ENCODE data around the gene GSX2. TPM values are rescaled to one million over a fixed set of nuclear protein-coding genes. Genes with fewer than 3 reads are reported as not detected.

Gene GSX2
- total and polyA plus RNA-seq, 2 of the 13 experiments (the other 11 are each of a cell fraction or from before 2014, with no cell fraction given), result not detected

DNA sequence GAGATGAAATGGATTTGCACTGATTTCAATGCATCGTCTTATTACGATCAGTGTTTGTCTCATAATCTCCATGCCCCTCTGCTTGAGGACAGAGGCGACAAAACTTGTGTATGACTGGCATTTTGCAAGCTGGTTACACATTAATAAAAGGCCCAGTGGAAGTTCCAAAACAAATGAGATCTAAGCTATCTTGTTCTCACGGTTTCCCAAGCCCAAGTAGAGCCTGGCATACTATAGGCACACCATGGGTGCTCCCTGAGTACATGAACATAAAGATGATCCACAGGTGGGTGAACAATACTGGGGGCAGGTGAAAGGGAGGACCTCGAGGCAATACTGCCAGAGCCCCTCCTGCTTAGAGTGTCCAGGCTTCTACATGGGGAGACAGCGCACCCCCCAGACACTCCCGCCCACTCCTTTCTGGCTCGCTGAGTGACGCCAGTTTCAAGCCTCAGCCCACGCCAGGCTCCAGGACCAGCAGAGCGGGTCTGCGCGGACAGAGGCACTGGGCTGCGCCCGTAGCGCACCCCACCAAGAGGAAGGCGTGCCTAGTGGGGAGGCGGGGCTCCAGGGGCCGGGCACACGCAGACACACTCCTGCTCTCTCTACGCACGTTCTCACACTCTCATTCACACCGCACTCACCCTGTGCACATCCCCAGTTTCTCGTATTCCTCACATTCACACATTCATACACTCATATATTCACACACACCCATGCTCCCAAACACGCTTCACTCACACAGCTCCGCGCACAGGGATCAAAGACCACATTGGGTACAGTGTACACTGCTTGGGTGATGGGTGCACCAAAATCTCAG, 8.9 kb upstream of the GSX2 start (continued):
- TF ChIP-seq, protein P1, sequence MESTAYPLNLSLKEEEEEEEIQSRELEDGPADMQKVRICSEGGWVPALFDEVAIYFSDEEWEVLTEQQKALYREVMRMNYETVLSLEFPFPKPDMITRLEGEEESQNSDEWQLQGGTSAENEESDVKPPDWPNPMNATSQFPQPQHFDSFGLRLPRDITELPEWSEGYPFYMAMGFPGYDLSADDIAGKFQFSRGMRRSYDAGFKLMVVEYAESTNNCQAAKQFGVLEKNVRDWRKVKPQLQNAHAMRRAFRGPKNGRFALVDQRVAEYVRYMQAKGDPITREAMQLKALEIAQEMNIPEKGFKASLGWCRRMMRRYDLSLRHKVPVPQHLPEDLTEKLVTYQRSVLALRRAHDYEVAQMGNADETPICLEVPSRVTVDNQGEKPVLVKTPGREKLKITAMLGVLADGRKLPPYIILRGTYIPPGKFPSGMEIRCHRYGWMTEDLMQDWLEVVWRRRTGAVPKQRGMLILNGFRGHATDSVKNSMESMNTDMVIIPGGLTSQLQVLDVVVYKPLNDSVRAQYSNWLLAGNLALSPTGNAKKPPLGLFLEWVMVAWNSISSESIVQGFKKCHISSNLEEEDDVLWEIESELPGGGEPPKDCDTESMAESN (CRISPR knock-in tag; conservative IDR thresholded peaks at IDR 0.05), result peak; percentile 48; the same call in 1 of the 2 replicates
- TF ChIP-seq, protein P2, sequence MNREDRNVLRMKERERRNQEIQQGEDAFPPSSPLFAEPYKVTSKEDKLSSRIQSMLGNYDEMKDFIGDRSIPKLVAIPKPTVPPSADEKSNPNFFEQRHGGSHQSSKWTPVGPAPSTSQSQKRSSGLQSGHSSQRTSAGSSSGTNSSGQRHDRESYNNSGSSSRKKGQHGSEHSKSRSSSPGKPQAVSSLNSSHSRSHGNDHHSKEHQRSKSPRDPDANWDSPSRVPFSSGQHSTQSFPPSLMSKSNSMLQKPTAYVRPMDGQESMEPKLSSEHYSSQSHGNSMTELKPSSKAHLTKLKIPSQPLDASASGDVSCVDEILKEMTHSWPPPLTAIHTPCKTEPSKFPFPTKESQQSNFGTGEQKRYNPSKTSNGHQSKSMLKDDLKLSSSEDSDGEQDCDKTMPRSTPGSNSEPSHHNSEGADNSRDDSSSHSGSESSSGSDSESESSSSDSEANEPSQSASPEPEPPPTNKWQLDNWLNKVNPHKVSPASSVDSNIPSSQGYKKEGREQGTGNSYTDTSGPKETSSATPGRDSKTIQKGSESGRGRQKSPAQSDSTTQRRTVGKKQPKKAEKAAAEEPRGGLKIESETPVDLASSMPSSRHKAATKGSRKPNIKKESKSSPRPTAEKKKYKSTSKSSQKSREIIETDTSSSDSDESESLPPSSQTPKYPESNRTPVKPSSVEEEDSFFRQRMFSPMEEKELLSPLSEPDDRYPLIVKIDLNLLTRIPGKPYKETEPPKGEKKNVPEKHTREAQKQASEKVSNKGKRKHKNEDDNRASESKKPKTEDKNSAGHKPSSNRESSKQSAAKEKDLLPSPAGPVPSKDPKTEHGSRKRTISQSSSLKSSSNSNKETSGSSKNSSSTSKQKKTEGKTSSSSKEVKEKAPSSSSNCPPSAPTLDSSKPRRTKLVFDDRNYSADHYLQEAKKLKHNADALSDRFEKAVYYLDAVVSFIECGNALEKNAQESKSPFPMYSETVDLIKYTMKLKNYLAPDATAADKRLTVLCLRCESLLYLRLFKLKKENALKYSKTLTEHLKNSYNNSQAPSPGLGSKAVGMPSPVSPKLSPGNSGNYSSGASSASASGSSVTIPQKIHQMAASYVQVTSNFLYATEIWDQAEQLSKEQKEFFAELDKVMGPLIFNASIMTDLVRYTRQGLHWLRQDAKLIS (CRISPR knock-in tag; IDR thresholded peaks at IDR 0.05), result no peak
- TF ChIP-seq, protein P3, sequence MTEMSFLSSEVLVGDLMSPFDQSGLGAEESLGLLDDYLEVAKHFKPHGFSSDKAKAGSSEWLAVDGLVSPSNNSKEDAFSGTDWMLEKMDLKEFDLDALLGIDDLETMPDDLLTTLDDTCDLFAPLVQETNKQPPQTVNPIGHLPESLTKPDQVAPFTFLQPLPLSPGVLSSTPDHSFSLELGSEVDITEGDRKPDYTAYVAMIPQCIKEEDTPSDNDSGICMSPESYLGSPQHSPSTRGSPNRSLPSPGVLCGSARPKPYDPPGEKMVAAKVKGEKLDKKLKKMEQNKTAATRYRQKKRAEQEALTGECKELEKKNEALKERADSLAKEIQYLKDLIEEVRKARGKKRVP (CRISPR knock-in tag; IDR thresholded peaks at IDR 0.05), result no peak
- TF ChIP-seq ZFP1 (CRISPR knock-in tag; IDR thresholded peaks at IDR 0.05) (no peak), DPF2 (CRISPR knock-in tag; IDR thresholded peaks at IDR 0.05; ENCODE audit: borderline replicate concordance, low read depth) (no peak), HCFC1 (IDR thresholded peaks at IDR 0.05; ENCODE audit: low read depth, low read length) (no peak), ZNF598 (CRISPR knock-in tag; IDR thresholded peaks at IDR 0.05; ENCODE audit: borderline replicate concordance) (no peak), NCOA5 (CRISPR knock-in tag; IDR thresholded peaks at IDR 0.05) (no peak), ZSCAN9 (CRISPR knock-in tag; IDR thresholded peaks at IDR 0.05; ENCODE audit: borderline replicate concordance) (no peak), GLI4 (CRISPR knock-in tag; IDR thresholded peaks at IDR 0.05; ENCODE audit: borderline replicate concordance) (0 out of 2 replicates have a peak, but pooled peaks have one; percentile 48), PLRG1 (conservative IDR thresholded peaks at IDR 0.05) (no peak), TAF1 (CRISPR knock-in tag; IDR thresholded peaks at IDR 0.05) (no peak)
- TF ChIP-seq, protein P4, sequence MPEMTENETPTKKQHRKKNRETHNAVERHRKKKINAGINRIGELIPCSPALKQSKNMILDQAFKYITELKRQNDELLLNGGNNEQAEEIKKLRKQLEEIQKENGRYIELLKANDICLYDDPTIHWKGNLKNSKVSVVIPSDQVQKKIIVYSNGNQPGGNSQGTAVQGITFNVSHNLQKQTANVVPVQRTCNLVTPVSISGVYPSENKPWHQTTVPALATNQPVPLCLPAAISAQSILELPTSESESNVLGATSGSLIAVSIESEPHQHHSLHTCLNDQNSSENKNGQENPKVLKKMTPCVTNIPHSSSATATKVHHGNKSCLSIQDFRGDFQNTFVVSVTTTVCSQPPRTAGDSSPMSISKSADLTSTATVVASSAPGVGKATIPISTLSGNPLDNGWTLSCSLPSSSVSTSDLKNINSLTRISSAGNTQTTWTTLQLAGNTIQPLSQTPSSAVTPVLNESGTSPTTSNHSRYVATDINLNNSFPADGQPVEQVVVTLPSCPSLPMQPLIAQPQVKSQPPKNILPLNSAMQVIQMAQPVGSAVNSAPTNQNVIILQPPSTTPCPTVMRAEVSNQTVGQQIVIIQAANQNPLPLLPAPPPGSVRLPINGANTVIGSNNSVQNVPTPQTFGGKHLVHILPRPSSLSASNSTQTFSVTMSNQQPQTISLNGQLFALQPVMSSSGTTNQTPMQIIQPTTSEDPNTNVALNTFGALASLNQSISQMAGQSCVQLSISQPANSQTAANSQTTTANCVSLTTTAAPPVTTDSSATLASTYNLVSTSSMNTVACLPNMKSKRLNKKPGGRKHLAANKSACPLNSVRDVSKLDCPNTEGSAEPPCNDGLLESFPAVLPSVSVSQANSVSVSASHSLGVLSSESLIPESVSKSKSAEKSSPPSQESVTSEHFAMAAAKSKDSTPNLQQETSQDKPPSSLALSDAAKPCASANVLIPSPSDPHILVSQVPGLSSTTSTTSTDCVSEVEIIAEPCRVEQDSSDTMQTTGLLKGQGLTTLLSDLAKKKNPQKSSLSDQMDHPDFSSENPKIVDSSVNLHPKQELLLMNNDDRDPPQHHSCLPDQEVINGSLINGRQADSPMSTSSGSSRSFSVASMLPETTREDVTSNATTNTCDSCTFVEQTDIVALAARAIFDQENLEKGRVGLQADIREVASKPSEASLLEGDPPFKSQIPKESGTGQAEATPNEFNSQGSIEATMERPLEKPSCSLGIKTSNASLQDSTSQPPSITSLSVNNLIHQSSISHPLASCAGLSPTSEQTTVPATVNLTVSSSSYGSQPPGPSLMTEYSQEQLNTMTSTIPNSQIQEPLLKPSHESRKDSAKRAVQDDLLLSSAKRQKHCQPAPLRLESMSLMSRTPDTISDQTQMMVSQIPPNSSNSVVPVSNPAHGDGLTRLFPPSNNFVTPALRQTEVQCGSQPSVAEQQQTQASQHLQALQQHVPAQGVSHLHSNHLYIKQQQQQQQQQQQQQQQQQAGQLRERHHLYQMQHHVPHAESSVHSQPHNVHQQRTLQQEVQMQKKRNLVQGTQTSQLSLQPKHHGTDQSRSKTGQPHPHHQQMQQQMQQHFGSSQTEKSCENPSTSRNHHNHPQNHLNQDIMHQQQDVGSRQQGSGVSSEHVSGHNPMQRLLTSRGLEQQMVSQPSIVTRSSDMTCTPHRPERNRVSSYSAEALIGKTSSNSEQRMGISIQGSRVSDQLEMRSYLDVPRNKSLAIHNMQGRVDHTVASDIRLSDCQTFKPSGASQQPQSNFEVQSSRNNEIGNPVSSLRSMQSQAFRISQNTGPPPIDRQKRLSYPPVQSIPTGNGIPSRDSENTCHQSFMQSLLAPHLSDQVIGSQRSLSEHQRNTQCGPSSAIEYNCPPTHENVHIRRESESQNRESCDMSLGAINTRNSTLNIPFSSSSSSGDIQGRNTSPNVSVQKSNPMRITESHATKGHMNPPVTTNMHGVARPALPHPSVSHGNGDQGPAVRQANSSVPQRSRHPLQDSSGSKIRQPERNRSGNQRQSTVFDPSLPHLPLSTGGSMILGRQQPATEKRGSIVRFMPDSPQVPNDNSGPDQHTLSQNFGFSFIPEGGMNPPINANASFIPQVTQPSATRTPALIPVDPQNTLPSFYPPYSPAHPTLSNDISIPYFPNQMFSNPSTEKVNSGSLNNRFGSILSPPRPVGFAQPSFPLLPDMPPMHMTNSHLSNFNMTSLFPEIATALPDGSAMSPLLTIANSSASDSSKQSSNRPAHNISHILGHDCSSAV (CRISPR knock-in tag; IDR thresholded peaks at IDR 0.05; ENCODE audit: borderline replicate concordance), result no peak

Data from HepG2 (cell line).